Tibial nerve (tissue), 4 donors: Measurements from ENCODE around the gene MAGI1. TPM values are rescaled to one million over a fixed set of nuclear protein-coding genes. Genes with fewer than 3 reads are reported as not detected.

Experiments used
- DNase-seq, 2 donors: peaks; one replicate each; pipeline ENCODE4 v3.0.0-alpha.2; 2019; ENCODE audit warnings: low spot score in 2 of 2
- H3K27ac ChIP-seq, 4 donors: fragments of 200-600 bp; sonication (generic) in 3 of 4; one replicate each; pipeline ENCODE4 v1.5.1; 2017 to 2019; ENCODE audit warnings: mild to moderate bottlenecking in 1 of 4
- H3K27me3 ChIP-seq, 2 donors: fragments of 200-600 bp; sonication (generic) in 1 of 2; one replicate each; pipeline versions ENCODE4 v1.5.1 to v1.6.0; 2017 to 2019
- H3K36me3 ChIP-seq, 3 donors: fragments of 200-600 bp; sonication (generic); one replicate each; pipeline ENCODE4 v1.5.1; 2018 to 2019
- H3K4me1 ChIP-seq, 4 donors: fragments of 200-600 bp; sonication (generic) in 3 of 4; one replicate each; pipeline ENCODE4 v1.5.1; 2017 to 2019
- H3K4me3 ChIP-seq, 4 donors: fragments of 200-600 bp; sonication (generic) in 3 of 4; one replicate each; pipeline ENCODE4 v1.5.1; 2017 to 2019; ENCODE audit warnings: mild to moderate bottlenecking in 1 of 4, moderate library complexity in 1 of 4
- H3K9me3 ChIP-seq, 4 donors: fragments of 200-600 bp; sonication (generic) in 3 of 4; one replicate each; pipeline ENCODE4 v1.5.1; 2017 to 2019
- CTCF ChIP-seq, 5 experiments: fragments of 200-600 bp in 3 of 5; fragments of 450-650 bp in 2 of 5; sonication (generic) in 3 of 5; IDR thresholded peaks; one replicate each; pipeline ENCODE4 v1.5.1; 2016 to 2019; ENCODE audit warnings: antibody characterized with exemption in 5 of 5, mild to moderate bottlenecking in 3 of 5, moderate library complexity in 2 of 5
- EP300 ChIP-seq, 2 donors: sonication (generic); formaldehyde crosslinking; IDR thresholded peaks; one replicate each; pipeline ENCODE4 v1.6.1; 2017; ENCODE audit warnings: antibody characterized with exemption in 2 of 2, mild to moderate bottlenecking in 1 of 2
- POLR2A ChIP-seq, 2 donors: fragments of 450-650 bp; IDR thresholded peaks; one replicate each; pipeline ENCODE4 v1.6.1; 2017; ENCODE audit warnings: antibody characterized with exemption in 2 of 2, mild to moderate bottlenecking in 2 of 2, moderate library complexity in 2 of 2
- WGBS, 2 donors: methylation state at CpG; one replicate each; pipeline ENCODE4 v1.1.5; 2018; 5-methylcytosine and 5-hydroxymethylcytosine counted together
- total RNA-seq, 4 donors: library from RNA; depleted of rRNA; stranded (reverse); fragments of >200 nt; gene quantifications; one replicate each; pipeline ENCODE4 v1.1.0, GENCODE V29; 2016

The MAGI1 gene
- total RNA-seq, 4 donors from 2014 or later: 30.6 to 52.8 (median 36.1) TPM

GRCh38 chr3:65810302-65810701 is 228.4 kb downstream of the MAGI1 start:
- H3K36me3 ChIP-seq: no peaks in the 10 kb centered on the region
- peaks cover 0 to 4% (median 0%) of the 10 kb centered on the region in 4 donors for H3K4me1 ChIP-seq
- DNase-seq: no peak
- peaks cover 0 to 12% (median 0%) of the 10 kb centered on the region in 4 donors for H3K9me3 ChIP-seq
- no peaks in the 10 kb centered on the region for H3K27me3 ChIP-seq
- H3K27ac ChIP-seq: no peak overlapping the region
- no peak overlapping the region for H3K4me3 ChIP-seq
- TF ChIP-seq CTCF (IDR thresholded peaks at IDR 0.05) (no peak), EP300 (IDR thresholded peaks at IDR 0.05) (no peak), POLR2A (IDR thresholded peaks at IDR 0.05) (no peak)
- WGBS, 2 donors: 65 to 81% methylated on average over 7 of the region's 7 CpGs

- no peaks in the 10 kb centered on the region for H3K27me3 ChIP-seq
- H3K36me3 ChIP-seq: no peaks in the 10 kb centered on the region
- TF ChIP-seq EP300 (IDR thresholded peaks at IDR 0.05) (no peak), CTCF (IDR thresholded peaks at IDR 0.05) (no peak), POLR2A (IDR thresholded peaks at IDR 0.05) (no peak)
- DNase-seq: no peak
- no peak overlapping the region for H3K4me3 ChIP-seq
- H3K9me3 ChIP-seq: peaks cover 0 to 12% (median 0%) of the 10 kb centered on the region in 4 donors
- no peak overlapping the region for H3K27ac ChIP-seq
- 62 to 81% methylated on average over 2 of the region's 2 CpGs for WGBS, 2 donors
- H3K4me1 ChIP-seq: peaks cover 0 to under 1% (median 0%) of the 10 kb centered on the region in 4 donors
Measured at GRCh38 chr3:65809641-65810150, 229.0 kb downstream of the MAGI1 start.

GRCh38 chr3:65808824-65809223 is 229.9 kb downstream of the MAGI1 start:
- WGBS, 2 donors: 77 to 95% methylated on average over 3 of the region's 3 CpGs
- Histone ChIP-seq H3K4me3 (no peak overlapping the region), H3K27me3 (no peaks in the 10 kb centered on the region), H3K27ac (no peak overlapping the region), H3K9me3 (peaks cover 0 to 12% (median 0%) of the 10 kb centered on the region in 4 donors), H3K36me3 (no peaks in the 10 kb centered on the region), H3K4me1 (no peaks in the 10 kb centered on the region)
- no peak for DNase-seq
- TF ChIP-seq CTCF (IDR thresholded peaks at IDR 0.05): no peak
- TF ChIP-seq POLR2A (IDR thresholded peaks at IDR 0.05): no peak
- TF ChIP-seq EP300 (IDR thresholded peaks at IDR 0.05): no peak

GRCh38 chr3:65808407-65808806 is 230.3 kb downstream of the MAGI1 start:
- TF ChIP-seq EP300 (IDR thresholded peaks at IDR 0.05): no peak
- no peak for TF ChIP-seq POLR2A (IDR thresholded peaks at IDR 0.05)
- TF ChIP-seq CTCF (IDR thresholded peaks at IDR 0.05): no peak
- no peaks in the 10 kb centered on the region for H3K36me3 ChIP-seq
- no peak overlapping the region for H3K4me3 ChIP-seq
- no peak for DNase-seq
- peaks cover 0 to 12% (median 0%) of the 10 kb centered on the region in 4 donors for H3K9me3 ChIP-seq
- WGBS, 2 donors: 77 to 81% methylated on average over 6 of the region's 6 CpGs
- H3K4me1 ChIP-seq: no peaks in the 10 kb centered on the region
- no peaks in the 10 kb centered on the region for H3K27me3 ChIP-seq
- H3K27ac ChIP-seq: no peak overlapping the region

- TF ChIP-seq EP300 (IDR thresholded peaks at IDR 0.05): no peak
- no peak for TF ChIP-seq CTCF (IDR thresholded peaks at IDR 0.05)
- no peak for TF ChIP-seq POLR2A (IDR thresholded peaks at IDR 0.05)
- no peak for DNase-seq
- WGBS, 2 donors: 76 to 89% methylated on average over 5 of the region's 5 CpGs
- Histone ChIP-seq H3K27ac (no peak overlapping the region), H3K27me3 (no peaks in the 10 kb centered on the region), H3K9me3 (peaks cover 0 to 12% (median 0%) of the 10 kb centered on the region in 4 donors), H3K4me1 (no peaks in the 10 kb centered on the region), H3K36me3 (no peaks in the 10 kb centered on the region), H3K4me3 (no peak overlapping the region)
Measured at GRCh38 chr3:65807225-65807624, 231.5 kb downstream of the MAGI1 start.
